Liver (tissue), 9 donors: ENCODE results near the gene HIVEP3. TPM values are rescaled to one million over a fixed set of nuclear protein-coding genes. Genes with fewer than 3 reads are reported as not detected.
A peak's percentile ranks its signal among the peaks of the same experiment; 100 is the strongest.

Source experiments
- DNase-seq: peaks from one replicate; pipeline ENCODE4 v3.0.0-alpha.2; 2017; ENCODE audit warnings: low spot score
- H3K27ac ChIP-seq, 2 donors: one replicate each; pipeline ENCODE4 v1.7.0; 2013; ENCODE audit warnings: inconsistent platforms in 2 of 2, low read length in 2 of 2, control low read depth in 1 of 2, low read depth in 1 of 2, mild to moderate bottlenecking in 1 of 2
- H3K27me3 ChIP-seq, 4 donors: one replicate each; pipeline versions ENCODE4 v1.6.1 to v1.7.0; 2013; ENCODE audit warnings: low read length in 3 of 4, inconsistent platforms in 1 of 4, mild to moderate bottlenecking in 1 of 4, moderate library complexity in 1 of 4; ENCODE audit not compliant: control insufficient read depth in 4 of 4, insufficient read depth in 4 of 4
- H3K36me3 ChIP-seq, 4 donors: one replicate each; pipeline versions ENCODE4 v1.6.1 to v1.7.0; 2013; ENCODE audit warnings: low read length in 3 of 4, mild to moderate bottlenecking in 3 of 4, low read depth in 1 of 4, moderate library complexity in 1 of 4; ENCODE audit not compliant: control insufficient read depth in 4 of 4, insufficient read depth in 3 of 4
- H3K4me1 ChIP-seq, 4 donors: one replicate each; pipeline versions ENCODE4 v1.6.1 to v1.7.0; 2013; ENCODE audit warnings: low read length in 3 of 4, mild to moderate bottlenecking in 3 of 4, moderate library complexity in 1 of 4; ENCODE audit not compliant: control insufficient read depth in 4 of 4, insufficient read depth in 4 of 4
- H3K4me3 ChIP-seq, 3 donors: one replicate each; pipeline versions ENCODE4 v1.6.1 to v1.7.0; 2013; ENCODE audit warnings: low read length in 3 of 3, control low read depth in 1 of 3, low read depth in 1 of 3, mild to moderate bottlenecking in 1 of 3
- H3K9ac ChIP-seq, 2 donors: one replicate each; pipeline ENCODE4 v1.7.0; 2013; ENCODE audit warnings: low read length in 2 of 2, mild to moderate bottlenecking in 2 of 2, moderate library complexity in 2 of 2, control low read depth in 1 of 2, low read depth in 1 of 2
- H3K9me3 ChIP-seq, 4 donors: one replicate each; pipeline versions ENCODE4 v1.6.1 to v1.7.0; 2013; ENCODE audit warnings: low read length in 3 of 4; ENCODE audit not compliant: control insufficient read depth in 4 of 4
- ATF3 ChIP-seq: IDR thresholded peaks from 2 replicates; pipeline ENCODE4 v1.6.1; 2016; ENCODE audit warnings: antibody characterized with exemption
- CTCF ChIP-seq: fragments of 150-350 bp; IDR thresholded peaks from 2 replicates; pipeline ENCODE4 v1.5.1; 2017; ENCODE audit warnings: improper control_type of control experiment, low read depth, low read length; ENCODE audit not compliant: missing input control
- FOXA1 ChIP-seq: IDR thresholded peaks from 2 replicates; pipeline ENCODE4 v1.6.1; 2016; ENCODE audit warnings: antibody characterized with exemption
- FOXA2 ChIP-seq: IDR thresholded peaks from 2 replicates; pipeline ENCODE4 v1.6.1; 2016; ENCODE audit warnings: antibody characterized with exemption
- GABPA ChIP-seq, 2 donors: IDR thresholded peaks in 1 of 2; conservative IDR thresholded peaks in 1 of 2; 2 replicates each; pipeline ENCODE4 v1.6.1; 2016; ENCODE audit warnings: antibody characterized with exemption in 2 of 2, mild to moderate bottlenecking in 1 of 2, moderate library complexity in 1 of 2
- HNF4A ChIP-seq, 2 donors: conservative IDR thresholded peaks; 2 replicates each; pipeline ENCODE4 v1.6.1; 2016; ENCODE audit warnings: antibody characterized with exemption in 2 of 2, mild to moderate bottlenecking in 2 of 2
- HNF4G ChIP-seq: IDR thresholded peaks from 2 replicates; pipeline ENCODE4 v1.6.1; 2016; ENCODE audit warnings: antibody characterized with exemption
- JUND ChIP-seq, 2 donors: IDR thresholded peaks; 2 replicates each; pipeline ENCODE4 v1.6.1; 2016; ENCODE audit warnings: antibody characterized with exemption in 2 of 2
- NR2F2 ChIP-seq: IDR thresholded peaks from 2 replicates; pipeline ENCODE4 v1.6.1; 2016; ENCODE audit warnings: antibody characterized with exemption
- RAD21 ChIP-seq, 2 donors: IDR thresholded peaks; 2 replicates each; pipeline ENCODE4 v1.6.1; 2016; ENCODE audit warnings: antibody characterized with exemption in 2 of 2, mild to moderate bottlenecking in 2 of 2
- REST ChIP-seq: IDR thresholded peaks from 2 replicates; pipeline ENCODE4 v1.6.1; 2016; ENCODE audit warnings: antibody characterized with exemption, mild to moderate bottlenecking
- RXRA ChIP-seq, 2 donors: IDR thresholded peaks; 2 replicates each; pipeline ENCODE4 v1.6.1; 2017 to 2018; ENCODE audit warnings: antibody characterized with exemption in 2 of 2, mild to moderate bottlenecking in 1 of 2
- SP1 ChIP-seq: IDR thresholded peaks from 2 replicates; pipeline ENCODE4 v1.6.1; 2018; ENCODE audit warnings: antibody characterized with exemption, mild to moderate bottlenecking
- TAF1 ChIP-seq: conservative IDR thresholded peaks from 2 replicates; pipeline ENCODE4 v1.6.1; 2016; ENCODE audit warnings: antibody characterized with exemption, mild to moderate bottlenecking
- WGBS: extraction: QIAGEN DNeasy Blood & Tissue Kit; methylation state at CpG from one replicate; pipeline ENCODE4 v1.1.7; 2013; 5-methylcytosine and 5-hydroxymethylcytosine counted together
- polyA plus RNA-seq, 2 donors: library from polyadenylated mRNA; stranded (reverse) in 1 of 2; unstranded in 1 of 2; fragments of 200-250 nt in 1 of 2; fragments of >200 nt in 1 of 2; fragmentation: Nextera tagmentation in 1 of 2; extraction: Ambion mirVana in 1 of 2; gene quantifications; one replicate each; pipeline versions ENCODE4 v1.2.1 to v1.2.3, GENCODE V29; 2013 to 2015
- total RNA-seq, 2 donors: library from RNA; depleted of rRNA; stranded (reverse); fragments of >200 nt; gene quantifications; one replicate each; pipeline ENCODE4 v1.2.3, GENCODE V29; 2014
- TF ChIP-seq, protein P1 (sequence below): IDR thresholded peaks from 2 replicates; pipeline ENCODE4 v1.6.1; 2016; ENCODE audit warnings: antibody characterized with exemption
- donor health status: healthy.
- donor health status: healthy.
- donor health status: healthy.
- donor health status: healthy.
- donor health status: healthy.

Gene HIVEP3
- total and polyA plus RNA-seq, 4 donors = 0.93 to 1.6 (median 1.4) TPM

DNA sequence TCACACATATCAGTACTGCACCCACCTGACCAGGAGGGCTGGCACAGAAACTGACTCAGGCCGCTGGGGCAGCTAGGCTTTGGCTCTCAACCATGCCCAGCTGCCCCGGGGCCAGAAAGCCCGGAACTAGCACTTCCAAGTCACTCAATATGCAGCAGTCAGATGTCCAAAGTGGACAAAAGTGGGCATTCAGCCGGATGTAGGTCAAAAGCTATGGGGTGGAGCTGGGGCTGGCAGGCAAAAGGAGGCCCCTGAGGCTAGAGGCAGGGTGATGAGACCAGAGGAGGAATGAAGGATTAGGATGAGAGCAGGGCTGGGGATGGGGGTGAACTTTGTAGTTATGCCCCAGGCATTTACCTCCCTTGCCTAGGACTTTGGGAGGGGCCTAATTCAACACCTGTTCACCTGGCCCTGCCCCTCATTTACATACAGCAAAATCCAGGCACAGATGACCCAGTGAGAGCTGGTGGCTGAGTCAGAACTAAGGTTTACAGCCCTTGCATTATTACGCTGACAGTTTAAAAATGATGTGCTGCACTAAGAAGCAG is 403.5 kb downstream of the HIVEP3 start:
- H3K9me3 ChIP-seq = no peaks in the 10 kb centered on the region
- no peak overlapping the region for H3K4me3 ChIP-seq
- no peak overlapping the region for H3K9ac ChIP-seq
- no peak for DNase-seq
- H3K4me1 ChIP-seq = peaks cover 0 to 11% (median 8%) of the 10 kb centered on the region in 4 donors
- H3K27me3 ChIP-seq = no peaks in the 10 kb centered on the region
- no peak overlapping the region for H3K27ac ChIP-seq
- no peak for TF ChIP-seq ATF3
- TF ChIP-seq HNF4A (conservative IDR thresholded peaks at IDR 0.05) = no peak
- TF ChIP-seq NR2F2 = no peak
- TF ChIP-seq GABPA (IDR thresholded peaks at IDR 0.05 in 1 of 2, conservative IDR thresholded peaks at IDR 0.05 in 1 of 2) = no peak
- no peak for TF ChIP-seq FOXA1
- TF ChIP-seq, protein P1, sequence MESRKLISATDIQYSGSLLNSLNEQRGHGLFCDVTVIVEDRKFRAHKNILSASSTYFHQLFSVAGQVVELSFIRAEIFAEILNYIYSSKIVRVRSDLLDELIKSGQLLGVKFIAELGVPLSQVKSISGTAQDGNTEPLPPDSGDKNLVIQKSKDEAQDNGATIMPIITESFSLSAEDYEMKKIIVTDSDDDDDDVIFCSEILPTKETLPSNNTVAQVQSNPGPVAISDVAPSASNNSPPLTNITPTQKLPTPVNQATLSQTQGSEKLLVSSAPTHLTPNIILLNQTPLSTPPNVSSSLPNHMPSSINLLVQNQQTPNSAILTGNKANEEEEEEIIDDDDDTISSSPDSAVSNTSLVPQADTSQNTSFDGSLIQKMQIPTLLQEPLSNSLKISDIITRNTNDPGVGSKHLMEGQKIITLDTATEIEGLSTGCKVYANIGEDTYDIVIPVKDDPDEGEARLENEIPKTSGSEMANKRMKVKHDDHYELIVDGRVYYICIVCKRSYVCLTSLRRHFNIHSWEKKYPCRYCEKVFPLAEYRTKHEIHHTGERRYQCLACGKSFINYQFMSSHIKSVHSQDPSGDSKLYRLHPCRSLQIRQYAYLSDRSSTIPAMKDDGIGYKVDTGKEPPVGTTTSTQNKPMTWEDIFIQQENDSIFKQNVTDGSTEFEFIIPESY = no peak
- no peak for TF ChIP-seq RXRA (IDR thresholded peaks at IDR 0.05)
- no peak for TF ChIP-seq JUND (IDR thresholded peaks at IDR 0.05)
- TF ChIP-seq FOXA2 = no peak
- TF ChIP-seq CTCF = no peak
- TF ChIP-seq HNF4G = no peak
- no peak for TF ChIP-seq REST
- 74% methylated on average over 5 of the region's 5 CpGs for WGBS
- H3K36me3 ChIP-seq = no peaks in the 10 kb centered on the region

GRCh38 chr1:41514381-41514780 is 404.3 kb downstream of the HIVEP3 start:
- no peaks in the 10 kb centered on the region for H3K27me3 ChIP-seq
- peaks cover 0 to 11% (median 8%) of the 10 kb centered on the region in 4 donors for H3K4me1 ChIP-seq
- H3K4me3 ChIP-seq = no peak overlapping the region
- H3K36me3 ChIP-seq = no peaks in the 10 kb centered on the region
- DNase-seq = no peak
- WGBS = 45% methylated on average over 8 of the region's 8 CpGs
- peak; percentile 24 for TF ChIP-seq SP1
- TF ChIP-seq TAF1 = no peak
- TF ChIP-seq HNF4A (conservative IDR thresholded peaks at IDR 0.05) = peak; percentile 7 to 61
- TF ChIP-seq RAD21 (IDR thresholded peaks at IDR 0.05) = no peak
- no peak overlapping the region for H3K9ac ChIP-seq
- H3K9me3 ChIP-seq = no peaks in the 10 kb centered on the region
- H3K27ac ChIP-seq = no peak overlapping the region
